Sigmoid colon (tissue), 7 donors: ENCODE results near the gene NOS1AP. TPM values are rescaled to one million over a fixed set of nuclear protein-coding genes. Genes with fewer than 3 reads are reported as not detected.

Source experiments
- DNase-seq: peaks from one replicate; pipeline ENCODE4 v3.0.0-alpha.2; 2019
- H3K27ac ChIP-seq, 4 donors: fragments of 200-600 bp; sonication (generic); one replicate each; pipeline ENCODE4 v1.5.1; 2016 to 2019; ENCODE audit warnings: mild to moderate bottlenecking in 1 of 4
- H3K27me3 ChIP-seq, 3 donors: fragments of 200-600 bp; sonication (generic); one replicate each; pipeline ENCODE4 v1.5.1; 2019; ENCODE audit warnings: mild to moderate bottlenecking in 1 of 3
- H3K36me3 ChIP-seq, 4 donors: fragments of 200-600 bp; sonication (generic); one replicate each; pipeline ENCODE4 v1.5.1; 2016 to 2019
- H3K4me1 ChIP-seq, 4 donors: fragments of 200-600 bp; sonication (generic); one replicate each; pipeline ENCODE4 v1.5.1; 2017 to 2019
- H3K4me3 ChIP-seq, 4 donors: fragments of 200-600 bp; sonication (generic); one replicate each; pipeline ENCODE4 v1.5.1; 2017 to 2019; ENCODE audit warnings: mild to moderate bottlenecking in 2 of 4, moderate library complexity in 1 of 4
- H3K9me3 ChIP-seq, 4 donors: fragments of 200-600 bp in 3 of 4; sonication (generic) in 3 of 4; one replicate each; pipeline versions ENCODE4 v1.5.1 to v1.6.1; 2013 to 2019
- CTCF ChIP-seq, 4 experiments: fragments of 450-650 bp in 3 of 4; fragments of 200-600 bp in 1 of 4; IDR thresholded peaks; one replicate each; pipeline ENCODE4 v1.5.1; 2016 to 2019; ENCODE audit warnings: antibody characterized with exemption in 4 of 4, mild to moderate bottlenecking in 3 of 4, moderate library complexity in 2 of 4
- EP300 ChIP-seq, 4 donors: sonication (generic); formaldehyde crosslinking; IDR thresholded peaks; one replicate each; pipeline ENCODE4 v1.6.1; 2017; ENCODE audit warnings: antibody characterized with exemption in 4 of 4
- POLR2A ChIP-seq, 2 donors: fragments of 450-650 bp; IDR thresholded peaks; one replicate each; pipeline ENCODE4 v1.6.1; 2016; ENCODE audit warnings: antibody characterized with exemption in 2 of 2, mild to moderate bottlenecking in 2 of 2, moderate library complexity in 2 of 2
- POLR2AphosphoS5 ChIP-seq, 4 donors: sonication (generic); formaldehyde crosslinking; IDR thresholded peaks; one replicate each; pipeline ENCODE4 v1.6.1; 2017; ENCODE audit warnings: antibody characterized with exemption in 4 of 4
- WGBS, 2 donors: extraction: QIAGEN DNeasy Blood & Tissue Kit; methylation state at CpG; one replicate each; pipeline ENCODE4 v1.1.7; 2013; 5-methylcytosine and 5-hydroxymethylcytosine counted together
- intact Hi-C: fragments of 100-400 bp; cut with DNase I; formaldehyde crosslinking; loops from one replicate; pipeline ENCODE4 v1.15.1; 2023
- polyA plus RNA-seq, 3 donors: library from polyadenylated mRNA; stranded (reverse); fragments of 200-250 nt; gene quantifications; one replicate each; pipeline ENCODE4 v1.2.3, GENCODE V29; 2013
- total RNA-seq, 4 donors: library from RNA; depleted of rRNA; stranded (reverse); fragments of >200 nt; gene quantifications; one replicate each; pipeline ENCODE4 v1.1.0, GENCODE V29; 2016
- donor health status: healthy with polysubstance abuse.
- donor health status: Bipolar disorder and iron deficiency.
- donor health status: healthy.

Gene NOS1AP
- total and polyA plus RNA-seq, 7 donors: 1.2 to 11.9 (median 4.6) TPM

DNA sequence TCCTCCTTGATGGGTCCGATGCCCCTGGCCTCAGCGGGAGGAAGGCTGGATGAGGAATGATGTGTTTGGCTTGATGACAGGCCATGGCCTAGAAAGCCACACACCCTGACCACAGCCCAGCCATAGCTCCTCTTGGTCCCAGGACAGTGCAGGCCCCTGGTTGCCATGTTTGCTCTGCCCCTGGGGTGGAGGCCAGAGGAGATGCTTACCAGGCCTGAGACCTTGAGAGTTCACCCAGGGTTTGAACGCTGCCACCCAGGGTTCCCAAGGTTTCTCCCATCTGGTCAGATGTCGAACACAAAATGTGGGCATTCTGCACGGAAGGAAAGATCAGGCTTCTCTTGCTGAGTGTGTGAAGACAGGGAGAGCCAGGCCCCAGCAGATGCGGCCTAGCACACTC, 314.6 kb downstream of the NOS1AP start:
- peak; percentile 48 for DNase-seq
- no peaks in the 10 kb centered on the region for H3K27me3 ChIP-seq
- no peak for TF ChIP-seq POLR2A (IDR thresholded peaks at IDR 0.05)
- no peak for TF ChIP-seq POLR2AphosphoS5 (IDR thresholded peaks at IDR 0.05)
- TF ChIP-seq CTCF (IDR thresholded peaks at IDR 0.05): no peak
- no peak for TF ChIP-seq EP300 (IDR thresholded peaks at IDR 0.05)
- no peaks in the 10 kb centered on the region for H3K9me3 ChIP-seq
- peaks cover 0 to 18% (median 2%) of the 10 kb centered on the region in 4 donors for H3K36me3 ChIP-seq
- intact Hi-C loops: no loop called here
- 93 to 96% methylated on average over 6 of the region's 6 CpGs for WGBS, 2 donors
- no peaks in the 10 kb centered on the region for H3K4me1 ChIP-seq
- no peak overlapping the region for H3K4me3 ChIP-seq
- H3K27ac ChIP-seq: no peak overlapping the region

DNA sequence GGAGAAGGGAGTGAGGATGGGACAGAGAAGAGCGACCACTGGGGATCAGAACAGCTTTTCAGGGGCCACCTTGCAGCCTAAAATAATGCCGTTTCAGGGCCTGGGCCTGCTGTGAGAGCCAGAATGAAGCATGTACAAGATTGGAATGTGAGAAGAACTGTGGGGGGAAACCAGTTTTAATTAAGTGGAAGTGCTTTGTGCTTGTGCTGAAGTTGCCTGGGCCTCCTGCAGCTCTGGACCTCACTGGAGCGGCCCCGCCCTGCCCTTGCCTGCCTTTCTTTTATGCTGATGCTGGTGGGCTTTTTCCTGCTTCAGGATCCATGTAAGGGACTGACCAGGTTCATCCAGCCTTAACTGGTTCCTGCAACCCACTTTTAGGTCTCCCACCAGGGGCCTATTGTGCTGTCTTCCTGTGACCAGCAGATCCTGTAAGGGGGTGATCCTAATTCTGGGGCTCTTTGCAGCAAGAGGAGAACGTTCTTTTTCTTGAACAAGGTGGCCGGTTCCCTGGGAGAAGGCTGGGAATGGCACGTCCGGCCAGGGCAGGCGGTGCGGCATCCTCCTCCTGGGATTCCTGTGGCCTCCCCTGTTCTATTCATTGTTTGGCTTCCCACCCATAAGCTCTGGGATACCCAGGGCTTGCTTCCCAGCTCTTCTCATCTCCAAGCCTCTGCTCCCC, 315.2 kb downstream of the NOS1AP start:
- Histone ChIP-seq H3K36me3 (peaks cover 0 to 18% (median 2%) of the 10 kb centered on the region in 4 donors), H3K27me3 (no peaks in the 10 kb centered on the region), H3K9me3 (no peaks in the 10 kb centered on the region), H3K4me1 (no peaks in the 10 kb centered on the region), H3K4me3 (no peak overlapping the region), H3K27ac (no peak overlapping the region)
- TF ChIP-seq POLR2A (IDR thresholded peaks at IDR 0.05) (no peak), POLR2AphosphoS5 (IDR thresholded peaks at IDR 0.05) (no peak), EP300 (IDR thresholded peaks at IDR 0.05) (no peak), CTCF (IDR thresholded peaks at IDR 0.05) (no peak)
- whole genome bisulfite sequencing, 2 donors: 93 to 94% methylated on average over 10 of the region's 10 CpGs
- no peak for DNase-seq
- intact Hi-C loops: no loop called here

- H3K36me3 ChIP-seq: peaks cover 0 to 18% (median 2%) of the 10 kb centered on the region in 4 donors
- no peak for DNase-seq
- no peak overlapping the region for H3K27ac ChIP-seq
- 59 to 90% methylated on average over 3 of the region's 3 CpGs for WGBS, 2 donors
- no peaks in the 10 kb centered on the region for H3K4me1 ChIP-seq
- TF ChIP-seq POLR2AphosphoS5 (IDR thresholded peaks at IDR 0.05) (no peak), POLR2A (IDR thresholded peaks at IDR 0.05) (no peak), CTCF (IDR thresholded peaks at IDR 0.05) (no peak), EP300 (IDR thresholded peaks at IDR 0.05) (no peak)
- no peak overlapping the region for H3K4me3 ChIP-seq
- no peaks in the 10 kb centered on the region for H3K9me3 ChIP-seq
- intact Hi-C loops: no loop called here
- no peaks in the 10 kb centered on the region for H3K27me3 ChIP-seq
These were observed 315.8 kb downstream of the NOS1AP start for GRCh38 chr1:162385280-162385623.

GRCh38 chr1:162385702-162386101, 316.2 kb downstream of the NOS1AP start:
- WGBS, 2 donors: 81 to 95% methylated on average over 3 of the region's 3 CpGs
- no peaks in the 10 kb centered on the region for H3K9me3 ChIP-seq
- peaks cover 0 to 18% (median 2%) of the 10 kb centered on the region in 4 donors for H3K36me3 ChIP-seq
- intact Hi-C loops: no loop called here
- no peak overlapping the region for H3K4me3 ChIP-seq
- no peaks in the 10 kb centered on the region for H3K27me3 ChIP-seq
- TF ChIP-seq CTCF (IDR thresholded peaks at IDR 0.05) (no peak), POLR2A (IDR thresholded peaks at IDR 0.05) (no peak)
- no peak overlapping the region for H3K27ac ChIP-seq
- no peaks in the 10 kb centered on the region for H3K4me1 ChIP-seq
- no peak for DNase-seq
